CD4-positive, alpha-beta T cell treated with Interferon alpha-2 for 1 hour (primary cell): ENCODE data around the gene KHK.

Source experiments
- DNase-seq, 2 donors: peaks; one replicate each; pipeline ENCODE4 v3.0.0-alpha.2; 2020 to 2022

The KHK gene

GRCh38 chr2:27086724-27087593 is at the start of gene KHK:
KHK (plus strand) TSS chr2:27086772; CDS start chr2:27087260, 488 bp downstream.
- DNase-seq: no peak

- DNase-seq: no peak
Observed at GRCh38 chr2:27038012-27038411, 48.6 kb upstream of the KHK start.

GRCh38 chr2:27038631-27039339 is 47.8 kb upstream of the KHK start:
- DNase-seq: no peak

- no peak for DNase-seq
Observed at GRCh38 chr2:27039426-27039825, 47.1 kb upstream of the KHK start.

- DNase-seq: no peak
Observed at GRCh38 chr2:27039871-27040270, 46.7 kb upstream of the KHK start.

- DNase-seq: no peak
Observed at GRCh38 chr2:27040282-27040681, 46.3 kb upstream of the KHK start.

- DNase-seq: no peak
Observed at GRCh38 chr2:27041752-27042151, 44.8 kb upstream of the KHK start.

- DNase-seq: peak in 1 of 2 donors; percentile 36
Observed at GRCh38 chr2:27042159-27042661, 44.4 kb upstream of the KHK start.

GRCh38 chr2:27042985-27043634 is 43.5 kb upstream of the KHK start:
- no peak for DNase-seq

- DNase-seq: peak; percentile 52 to 71
Observed at GRCh38 chr2:27049422-27050280, 36.9 kb upstream of the KHK start.

GRCh38 chr2:27050281-27050995 is 36.1 kb upstream of the KHK start:
- peak; percentile 93 to 95 for DNase-seq

- DNase-seq: peak; percentile 97 to 98
Observed at GRCh38 chr2:27050996-27051901, 35.3 kb upstream of the KHK start, which contains the start of gene AGBL5. AGBL5 (plus strand) TSS chr2:27051668; CDS start chr2:27052959, 1,291 bp downstream.

GRCh38 chr2:27051902-27052645 is 34.5 kb upstream of the KHK start:
- no peak for DNase-seq

- DNase-seq: no peak
Observed at GRCh38 chr2:27053321-27053720, 33.3 kb upstream of the KHK start.

- DNase-seq: no peak
Observed at GRCh38 chr2:27053776-27054175, 32.8 kb upstream of the KHK start.

- DNase-seq: no peak
Observed at GRCh38 chr2:27054721-27055120, 31.9 kb upstream of the KHK start.

GRCh38 chr2:27057184-27057583 is 29.4 kb upstream of the KHK start:
- no peak for DNase-seq

GRCh38 chr2:27058210-27058609 is 28.4 kb upstream of the KHK start:
- DNase-seq: no peak

GRCh38 chr2:27059141-27059820 is 27.3 kb upstream of the KHK start:
- no peak for DNase-seq
